ES-I3 (cell line): ENCODE results near the gene PPL.
A peak's percentile ranks its signal among the peaks of the same experiment; 100 is the strongest.

Experiments used
- H3K36me3 ChIP-seq: 2 replicates; pipeline ENCODE4 v1.6.1; 2013; ENCODE audit warnings: mild to moderate bottlenecking, low read length, control low read depth, moderate library complexity; ENCODE audit not compliant: insufficient read depth
- H3K4me1 ChIP-seq: 2 replicates; pipeline ENCODE4 v1.6.1; 2013; ENCODE audit warnings: mild to moderate bottlenecking, control low read depth, low read length; ENCODE audit not compliant: insufficient read depth
- H3K9ac ChIP-seq: 2 replicates; pipeline ENCODE4 v1.6.1; 2013; ENCODE audit warnings: low read depth, mild to moderate bottlenecking, low read length, moderate library complexity
- H3K9me3 ChIP-seq: 2 replicates; pipeline ENCODE4 v1.6.1; 2013; ENCODE audit warnings: mild to moderate bottlenecking, low read length, moderate library complexity; ENCODE audit not compliant: control insufficient read depth, insufficient read depth

Gene PPL

GRCh38 chr16:4936991-4937781 lies at the start of gene PPL:
TSS of gene PPL (minus strand) at chr16:4937148. CDS start at chr16:4937045, 103 bp downstream.
- no peaks in the 10 kb centered on the region for H3K9me3 ChIP-seq
- peak within 1 kb of the TSS; percentile 68 for H3K9ac ChIP-seq
- peaks cover 14% of the 10 kb centered on the region for H3K4me1 ChIP-seq
- H3K36me3 ChIP-seq: no peaks in the 10 kb centered on the region; the same call in 1 of the 2 replicates

GRCh38 chr16:4984174-4984990 lies 47.4 kb upstream of the PPL start:
- H3K4me1 ChIP-seq: no peaks in the 10 kb centered on the region
- H3K9ac ChIP-seq: no peak overlapping the region
- H3K36me3 ChIP-seq: no peaks in the 10 kb centered on the region
- H3K9me3 ChIP-seq: no peaks in the 10 kb centered on the region

- Histone ChIP-seq H3K9ac (no peak overlapping the region), H3K4me1 (no peaks in the 10 kb centered on the region)
These were observed 45.3 kb upstream of the PPL start for GRCh38 chr16:4982056-4982867.

GRCh38 chr16:4981473-4981872 lies 44.5 kb upstream of the PPL start:
- Histone ChIP-seq H3K36me3 (no peaks in the 10 kb centered on the region), H3K9ac (no peak overlapping the region), H3K4me1 (no peaks in the 10 kb centered on the region), H3K9me3 (no peaks in the 10 kb centered on the region)

More at GRCh38 chr16:4982056-4982867, 45.3 kb upstream of the PPL start:
- Histone ChIP-seq H3K36me3 (no peaks in the 10 kb centered on the region), H3K9me3 (no peaks in the 10 kb centered on the region)

GRCh38 chr16:4980691-4981090 lies 43.7 kb upstream of the PPL start:
- no peaks in the 10 kb centered on the region for H3K4me1 ChIP-seq
- no peaks in the 10 kb centered on the region for H3K9me3 ChIP-seq

GRCh38 chr16:4979736-4980660 lies 43.0 kb upstream of the PPL start:
- Histone ChIP-seq H3K4me1 (no peaks in the 10 kb centered on the region), H3K36me3 (no peaks in the 10 kb centered on the region), H3K9ac (no peak overlapping the region), H3K9me3 (no peaks in the 10 kb centered on the region)

More at GRCh38 chr16:4980691-4981090, 43.7 kb upstream of the PPL start:
- H3K9ac ChIP-seq: no peak overlapping the region
- no peaks in the 10 kb centered on the region for H3K36me3 ChIP-seq

GRCh38 chr16:4979164-4979563 lies 42.2 kb upstream of the PPL start:
- H3K36me3 ChIP-seq: no peaks in the 10 kb centered on the region
- no peaks in the 10 kb centered on the region for H3K4me1 ChIP-seq
- no peaks in the 10 kb centered on the region for H3K9me3 ChIP-seq
- no peak overlapping the region for H3K9ac ChIP-seq

GRCh38 chr16:4976611-4977145 lies 39.7 kb upstream of the PPL start:
- H3K9me3 ChIP-seq: no peaks in the 10 kb centered on the region
- H3K9ac ChIP-seq: no peak overlapping the region
- H3K36me3 ChIP-seq: no peaks in the 10 kb centered on the region
- H3K4me1 ChIP-seq: no peaks in the 10 kb centered on the region

GRCh38 chr16:4976079-4976478 lies 39.1 kb upstream of the PPL start:
- no peaks in the 10 kb centered on the region for H3K4me1 ChIP-seq
- H3K9me3 ChIP-seq: no peaks in the 10 kb centered on the region
- H3K36me3 ChIP-seq: no peaks in the 10 kb centered on the region
- no peak overlapping the region for H3K9ac ChIP-seq

GRCh38 chr16:4972938-4973587 lies 36.1 kb upstream of the PPL start:
- H3K36me3 ChIP-seq: no peaks in the 10 kb centered on the region
- H3K4me1 ChIP-seq: peaks cover 29% of the 10 kb centered on the region

GRCh38 chr16:4970010-4970409 lies 33.1 kb upstream of the PPL start:
- Histone ChIP-seq H3K9me3 (no peaks in the 10 kb centered on the region), H3K9ac (no peak overlapping the region), H3K4me1 (peaks cover 29% of the 10 kb centered on the region), H3K36me3 (no peaks in the 10 kb centered on the region)

More at GRCh38 chr16:4972938-4973587, 36.1 kb upstream of the PPL start:
- Histone ChIP-seq H3K9ac (no peak overlapping the region), H3K9me3 (no peaks in the 10 kb centered on the region)

GRCh38 chr16:4968879-4969483 lies 32.0 kb upstream of the PPL start:
- Histone ChIP-seq H3K9me3 (no peaks in the 10 kb centered on the region), H3K9ac (0 out of 2 replicates have a peak overlapping the region, but pooled peaks have one; percentile 1), H3K4me1 (peaks cover 29% of the 10 kb centered on the region), H3K36me3 (no peaks in the 10 kb centered on the region)
